IMR-90 (cell line): Measurements from ENCODE around the gene NBPF15. TPM values are rescaled to one million over a fixed set of nuclear protein-coding genes. Genes with fewer than 3 reads are reported as not detected.

Source experiments
- microRNA-seq, 2 experiments: library from miRNA; stranded (forward) in 1 of 2; unstranded in 1 of 2; fragments of 10-50 nt in 1 of 2; fragments of <30 nt in 1 of 2; gene quantifications in 1 of 2; microRNA quantifications in 1 of 2; one replicate each; pipeline versions ENCODE3 to v1.1.0; 2013 to 2020; ENCODE audit not compliant: insufficient read depth in 1 of 2, insufficient read length in 1 of 2, unreplicated experiment in 1 of 2
- polyA plus RNA-seq, 3 experiments: library from polyadenylated mRNA; depleted of rRNA; stranded (reverse); fragments of >200 nt; gene quantifications; 2 replicates each; pipeline ENCODE4 v1.2.3, GENCODE V29; 2012; ENCODE audit warnings: low replicate concordance in 1 of 3
- small RNA-seq, 5 experiments: library from RNA; depleted of rRNA; stranded (forward); fragments of <200 nt; gene quantifications; one replicate each; pipeline ENCODE3, GENCODE V24; 2012
- total RNA-seq: library from RNA; depleted of rRNA; stranded (reverse); fragments of >200 nt; gene quantifications from 2 replicates; pipeline ENCODE4 v1.2.3, GENCODE V29; 2012; rRNA removed

The NBPF15 gene
- total and polyA plus RNA-seq, 2 of the 4 experiments (the other 2 are of a cell fraction), result 31.0 to 42.7 TPM

Small RNAs within 50 kb of the gene (microRNA-seq; reads per million reads assigned to microRNA genes)
- gene AC246785.4 (ENCODE audit: insufficient read depth, insufficient read length) (not detected), gene RNVU1-15 (ENCODE audit: insufficient read depth, insufficient read length) (8.3 reads per million)

Small RNAs within 50 kb of the gene (small RNA-seq; reads per million reads assigned to genes)
- gene AC246785.4 (0 reads per million in 5 experiments), gene RNVU1-15 (8.9 to 142 (median 35.8) reads per million in 5 experiments)

Other genes starting within 250 kb of the NBPF15 start
- not detected in 2 replicates for gene PPIAL4E, start 88.0 kb downstream of the NBPF15 start, total RNA-seq
- gene PPIAL4E, start 88.0 kb downstream of the NBPF15 start, polyA plus RNA-seq (2012; rRNA removed), result not detected in 2 replicates
- gene PPIAL4F, start 131.2 kb upstream of the NBPF15 start, total RNA-seq, result not detected in 2 replicates
- gene PPIAL4F, start 131.2 kb upstream of the NBPF15 start, polyA plus RNA-seq (2012; rRNA removed), result not detected in 2 replicates